ENCODE results near the gene APLN. TPM values are rescaled to one million over a fixed set of nuclear protein-coding genes. Genes with fewer than 3 reads are reported as not detected.

The APLN gene
- polyA plus RNA-seq, 2 donors: 0.22 to 0.31 TPM

DNA sequence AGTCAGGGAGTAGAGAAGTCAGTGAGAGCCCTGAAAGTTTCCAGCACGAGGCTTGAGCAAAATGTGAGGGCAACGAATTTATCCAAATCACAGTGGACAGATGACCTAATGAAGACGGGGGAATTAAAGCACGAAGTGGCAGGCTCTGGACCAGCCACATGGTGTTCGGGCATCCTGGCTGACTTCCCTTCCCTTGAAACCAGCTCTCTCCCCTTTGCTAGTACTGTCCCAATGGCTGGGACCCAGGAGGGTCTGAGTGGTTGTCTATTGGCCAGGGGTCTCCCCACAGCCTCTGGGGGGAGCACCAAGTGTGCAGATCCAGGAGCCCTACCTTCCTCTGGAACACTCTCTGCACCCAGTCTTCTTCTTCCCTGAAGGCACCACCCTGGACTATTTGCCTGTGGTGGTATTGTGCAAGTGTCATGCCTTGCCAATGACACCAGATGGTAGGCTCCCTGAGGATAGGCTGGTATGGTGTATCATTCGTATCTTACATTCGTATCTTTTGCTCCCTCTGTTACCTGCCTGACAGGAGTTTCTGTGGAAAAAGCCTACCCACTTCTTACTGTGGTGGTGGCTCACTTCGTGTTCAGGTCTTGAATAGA lies 2.1 kb downstream of the APLN start:
- no peaks in the 10 kb centered on the region for H3K27me3 ChIP-seq (ENCODE audit: control insufficient read depth in 1 of 2, insufficient read depth in 2 of 2, low read length in 2 of 2)
- no peak overlapping the region for H3K4me3 ChIP-seq (ENCODE audit: low read depth in 1 of 2, low read length in 2 of 2)
- 79 to 81% methylated on average over 8 of the region's 8 CpGs for WGBS, 2 donors
- H3K9me3 ChIP-seq (ENCODE audit: control insufficient read depth in 2 of 2, insufficient read depth in 1 of 2, low read depth in 1 of 2, low read length in 1 of 2): no peaks in the 10 kb centered on the region
- H3K27ac ChIP-seq (ENCODE audit: low read depth in 2 of 2, low read length in 1 of 2): no peak overlapping the region
- H3K36me3 ChIP-seq (ENCODE audit: control insufficient read depth in 2 of 2, insufficient read depth in 2 of 2, low read length in 1 of 2): no peaks in the 10 kb centered on the region
- peaks cover 3 to 7% of the 10 kb centered on the region in 2 donors for H3K4me1 ChIP-seq (ENCODE audit: control insufficient read depth in 2 of 2, insufficient read depth in 2 of 2, low read length in 1 of 2)

DNA sequence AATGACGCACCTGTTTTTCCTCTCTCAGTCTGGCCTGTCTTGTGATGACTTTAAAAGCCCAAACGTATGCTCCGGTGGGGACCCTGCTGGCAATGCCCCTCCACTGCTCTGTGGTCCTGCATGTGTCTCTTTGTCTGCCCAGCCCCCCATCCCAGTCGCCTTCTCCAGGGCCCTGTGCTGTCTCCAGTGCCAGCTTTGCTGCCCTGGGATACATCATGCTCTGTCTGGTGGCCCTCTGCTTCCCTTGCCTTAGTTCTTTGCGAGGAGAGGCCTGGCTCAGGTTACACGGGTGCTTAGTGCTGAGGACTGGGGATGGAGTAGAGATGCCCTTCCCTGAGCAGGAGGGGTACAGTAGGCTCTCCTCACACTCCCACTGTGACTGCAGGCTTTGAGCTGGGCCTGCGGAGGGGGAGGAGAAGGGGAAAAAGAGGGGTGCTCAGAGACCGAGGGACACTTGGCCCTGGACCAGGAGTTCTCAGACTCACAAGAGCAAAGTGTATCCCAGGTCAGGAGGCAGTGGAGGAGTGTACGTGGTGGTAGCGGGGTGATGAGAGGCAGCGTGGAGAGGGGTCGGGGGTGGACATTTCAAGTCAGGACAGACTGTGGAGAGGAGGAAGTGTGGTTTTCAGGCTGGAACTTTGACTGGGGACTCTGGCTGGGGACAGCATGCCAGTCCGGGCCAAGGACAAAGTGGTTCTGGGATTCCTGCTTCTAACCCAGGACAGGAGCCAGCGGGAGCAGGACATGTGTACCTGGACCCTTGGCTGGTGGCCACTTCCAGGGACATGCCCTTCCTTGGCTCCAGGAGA lies 2.8 kb downstream of the APLN start:
- 84 to 94% methylated on average over 14 of the region's 14 CpGs for WGBS, 2 donors
- Histone ChIP-seq H3K27me3 (ENCODE audit: control insufficient read depth in 1 of 2, insufficient read depth in 2 of 2, low read length in 2 of 2) (no peaks in the 10 kb centered on the region), H3K27ac (ENCODE audit: low read depth in 2 of 2, low read length in 1 of 2) (no peak overlapping the region)

DNA sequence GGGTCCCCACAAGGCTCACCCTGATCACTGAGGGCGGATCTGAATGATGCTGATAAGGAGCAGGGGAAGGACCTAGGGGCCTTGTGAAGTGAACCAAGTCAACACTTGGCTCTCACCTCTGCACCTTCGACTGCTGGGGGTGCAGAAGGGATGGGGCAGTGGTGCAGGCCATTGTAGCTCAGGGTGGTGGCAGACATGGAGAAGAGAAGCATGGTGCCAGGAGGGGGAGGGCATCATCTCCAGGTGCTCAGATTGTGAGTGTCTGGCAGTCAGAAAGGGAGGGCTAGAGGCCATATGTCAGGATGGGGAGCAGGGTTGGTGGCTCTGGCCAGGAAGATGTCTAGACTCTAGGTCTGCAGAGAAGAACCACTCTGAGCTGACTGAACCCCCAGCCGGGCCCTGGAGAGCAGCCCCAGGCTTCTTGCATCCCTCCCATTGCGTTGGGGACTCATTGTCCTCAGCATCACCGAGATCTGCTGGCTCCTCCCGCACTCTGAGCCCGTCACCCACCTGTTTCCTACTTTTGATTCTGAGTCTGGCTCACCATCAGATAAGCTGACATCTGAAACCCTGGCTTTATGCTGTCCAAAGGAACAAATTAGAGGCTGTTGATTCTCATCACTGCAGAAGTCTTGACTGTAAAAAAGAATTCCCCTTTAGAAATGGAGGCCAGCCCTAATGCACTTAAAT lies 3.8 kb downstream of the APLN start:
- H3K27ac ChIP-seq (ENCODE audit: low read depth in 2 of 2, low read length in 1 of 2): no peak overlapping the region
- H3K4me1 ChIP-seq (ENCODE audit: control insufficient read depth in 2 of 2, insufficient read depth in 2 of 2, low read length in 1 of 2): peaks cover 3 to 7% of the 10 kb centered on the region in 2 donors
- 76 to 86% methylated on average over 7 of the region's 7 CpGs for WGBS, 2 donors
- no peaks in the 10 kb centered on the region for H3K36me3 ChIP-seq (ENCODE audit: control insufficient read depth in 2 of 2, insufficient read depth in 2 of 2, low read length in 1 of 2)
- H3K9me3 ChIP-seq (ENCODE audit: control insufficient read depth in 2 of 2, insufficient read depth in 1 of 2, low read depth in 1 of 2, low read length in 1 of 2): no peaks in the 10 kb centered on the region
- H3K27me3 ChIP-seq (ENCODE audit: control insufficient read depth in 1 of 2, insufficient read depth in 2 of 2, low read length in 2 of 2): no peaks in the 10 kb centered on the region
- no peak overlapping the region for H3K4me3 ChIP-seq (ENCODE audit: low read depth in 1 of 2, low read length in 2 of 2)

More for the DNA sequence above, 2.8 kb downstream of the APLN start:
- Histone ChIP-seq H3K4me3 (ENCODE audit: low read depth in 1 of 2, low read length in 2 of 2) (no peak overlapping the region), H3K4me1 (ENCODE audit: control insufficient read depth in 2 of 2, insufficient read depth in 2 of 2, low read length in 1 of 2) (peaks cover 3 to 7% of the 10 kb centered on the region in 2 donors), H3K9me3 (ENCODE audit: control insufficient read depth in 2 of 2, insufficient read depth in 1 of 2, low read depth in 1 of 2, low read length in 1 of 2) (no peaks in the 10 kb centered on the region), H3K36me3 (ENCODE audit: control insufficient read depth in 2 of 2, insufficient read depth in 2 of 2, low read length in 1 of 2) (no peaks in the 10 kb centered on the region)

DNA sequence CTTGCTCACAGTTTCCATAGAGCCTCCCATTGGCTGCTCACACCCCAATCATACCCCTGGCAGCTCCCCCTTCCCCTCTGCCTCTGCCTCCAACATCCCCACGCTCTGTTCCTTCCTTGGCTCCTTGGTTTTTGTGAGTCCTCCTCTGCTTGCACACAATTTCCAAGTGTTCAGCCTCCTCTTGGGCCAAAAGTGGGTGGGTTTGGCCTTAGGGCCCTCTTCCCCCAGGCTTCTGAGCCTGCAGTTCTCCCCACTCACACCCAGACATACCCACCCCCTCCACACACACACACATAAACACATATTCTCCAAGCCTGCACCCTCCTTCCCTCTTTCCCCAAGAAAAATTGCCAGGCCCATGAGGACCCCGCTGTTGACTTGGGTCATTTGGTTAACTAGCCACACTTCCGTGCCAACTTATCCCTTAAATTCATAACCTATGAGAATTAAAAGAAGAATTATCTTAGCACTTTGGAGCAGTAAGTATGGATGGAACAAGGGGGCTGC lies 4.5 kb downstream of the APLN start:
- no peak overlapping the region for H3K4me3 ChIP-seq (ENCODE audit: low read depth in 1 of 2, low read length in 2 of 2)
- H3K27me3 ChIP-seq (ENCODE audit: control insufficient read depth in 1 of 2, insufficient read depth in 2 of 2, low read length in 2 of 2): no peaks in the 10 kb centered on the region
- 78 to 96% methylated on average over 3 of the region's 3 CpGs for WGBS, 2 donors
- no peak overlapping the region for H3K27ac ChIP-seq (ENCODE audit: low read depth in 2 of 2, low read length in 1 of 2)
- H3K9me3 ChIP-seq (ENCODE audit: control insufficient read depth in 2 of 2, insufficient read depth in 1 of 2, low read depth in 1 of 2, low read length in 1 of 2): no peaks in the 10 kb centered on the region
- no peaks in the 10 kb centered on the region for H3K36me3 ChIP-seq (ENCODE audit: control insufficient read depth in 2 of 2, insufficient read depth in 2 of 2, low read length in 1 of 2)
- H3K4me1 ChIP-seq (ENCODE audit: control insufficient read depth in 2 of 2, insufficient read depth in 2 of 2, low read length in 1 of 2): peaks cover 3 to 7% of the 10 kb centered on the region in 2 donors

DNA sequence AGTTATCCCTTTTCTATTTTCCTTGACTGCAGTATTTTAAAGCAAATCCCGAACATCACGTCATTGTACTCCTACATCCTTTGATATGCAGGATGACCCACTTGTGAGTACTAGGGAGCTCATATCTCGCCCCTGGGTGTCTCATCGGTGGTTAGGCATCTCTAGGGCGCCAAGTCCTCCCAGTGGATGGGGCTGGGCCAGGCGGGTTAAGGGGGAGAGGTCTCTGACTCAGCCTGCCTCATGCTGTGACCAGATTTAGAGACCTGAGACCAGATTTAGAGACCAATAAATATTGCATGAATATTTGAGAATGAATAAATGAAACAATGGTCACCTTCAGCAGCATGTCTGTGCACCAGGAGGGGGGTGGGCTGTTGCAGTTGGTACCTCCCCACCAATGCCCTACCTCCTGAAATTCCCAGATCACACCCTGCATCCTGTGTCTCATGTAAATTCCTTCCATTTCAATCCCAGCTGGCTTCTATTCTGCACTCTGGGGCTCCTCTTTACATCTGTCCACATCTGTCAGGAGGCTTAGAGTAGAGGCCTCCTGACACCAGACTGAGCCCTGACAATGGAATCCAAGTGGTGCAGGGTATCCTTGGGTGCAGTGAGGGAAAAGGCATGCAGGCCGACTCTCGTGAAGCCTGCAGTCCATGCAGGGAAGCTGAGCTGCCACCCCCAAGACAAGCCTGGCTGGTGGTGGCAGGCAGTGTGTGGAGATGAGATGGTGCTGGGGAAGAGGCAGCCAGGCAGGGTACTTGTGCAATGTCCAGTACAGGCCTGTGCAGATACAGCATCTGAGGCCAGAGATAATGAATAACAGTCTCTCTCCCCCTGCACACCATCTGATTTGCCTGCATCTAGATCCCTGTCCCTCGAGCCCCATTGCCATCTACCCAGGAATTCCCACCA lies 5.2 kb downstream of the APLN start:
- Histone ChIP-seq H3K27me3 (ENCODE audit: control insufficient read depth in 1 of 2, insufficient read depth in 2 of 2, low read length in 2 of 2) (no peaks in the 10 kb centered on the region), H3K4me3 (ENCODE audit: low read depth in 1 of 2, low read length in 2 of 2) (no peak overlapping the region), H3K9me3 (ENCODE audit: control insufficient read depth in 2 of 2, insufficient read depth in 1 of 2, low read depth in 1 of 2, low read length in 1 of 2) (no peaks in the 10 kb centered on the region), H3K4me1 (ENCODE audit: control insufficient read depth in 2 of 2, insufficient read depth in 2 of 2, low read length in 1 of 2) (peaks cover 3 to 4% of the 10 kb centered on the region in 2 donors), H3K27ac (ENCODE audit: low read depth in 2 of 2, low read length in 1 of 2) (no peak overlapping the region), H3K36me3 (ENCODE audit: control insufficient read depth in 2 of 2, insufficient read depth in 2 of 2, low read length in 1 of 2) (no peaks in the 10 kb centered on the region)
- WGBS, 2 donors: 67 to 85% methylated on average over 9 of the region's 9 CpGs

DNA sequence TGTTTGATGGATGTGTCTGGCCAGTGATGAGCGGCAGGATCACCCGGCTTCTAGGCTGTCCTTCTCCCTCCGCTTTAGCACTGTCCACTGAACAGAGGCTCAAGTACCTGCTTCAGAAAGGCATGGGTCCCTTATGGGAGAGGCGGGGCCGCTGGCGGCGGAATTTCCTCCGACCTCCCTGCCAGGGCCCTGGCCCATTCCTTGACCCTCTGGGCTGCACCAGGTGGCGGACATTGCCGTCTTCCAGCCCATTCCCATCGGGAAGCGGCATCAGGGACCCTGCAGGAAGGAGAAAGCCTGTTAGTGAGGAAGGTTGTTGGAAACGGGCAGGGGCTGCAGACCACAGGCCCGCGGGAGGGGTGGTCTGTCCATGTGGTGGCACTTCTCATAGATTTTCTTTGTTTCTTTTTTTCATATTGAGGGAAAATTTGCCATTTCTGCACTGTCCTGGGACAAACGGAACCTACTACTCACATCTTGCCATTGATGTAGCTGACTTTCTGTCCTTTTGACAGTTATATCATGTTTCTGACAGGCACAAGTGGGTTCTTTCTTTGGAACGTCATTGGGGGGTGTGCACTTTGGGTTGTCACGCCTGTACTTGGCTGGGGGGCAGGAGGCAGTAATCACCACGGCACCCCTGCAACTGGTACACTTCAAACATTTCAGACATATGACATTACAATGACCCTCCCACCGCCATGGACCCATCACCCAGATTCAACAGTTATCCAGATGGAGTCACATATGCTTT lies 6.1 kb downstream of the APLN start:
- Histone ChIP-seq H3K36me3 (ENCODE audit: control insufficient read depth in 2 of 2, insufficient read depth in 2 of 2, low read length in 1 of 2) (no peaks in the 10 kb centered on the region), H3K4me1 (ENCODE audit: control insufficient read depth in 2 of 2, insufficient read depth in 2 of 2, low read length in 1 of 2) (peaks cover 3% of the 10 kb centered on the region in 2 donors), H3K27me3 (ENCODE audit: control insufficient read depth in 1 of 2, insufficient read depth in 2 of 2, low read length in 2 of 2) (no peaks in the 10 kb centered on the region), H3K27ac (ENCODE audit: low read depth in 2 of 2, low read length in 1 of 2) (no peak overlapping the region), H3K4me3 (ENCODE audit: low read depth in 1 of 2, low read length in 2 of 2) (no peak overlapping the region), H3K9me3 (ENCODE audit: control insufficient read depth in 2 of 2, insufficient read depth in 1 of 2, low read depth in 1 of 2, low read length in 1 of 2) (no peaks in the 10 kb centered on the region)
- WGBS, 2 donors: 78 to 95% methylated on average over 16 to 20 of the region's 20 CpGs

DNA sequence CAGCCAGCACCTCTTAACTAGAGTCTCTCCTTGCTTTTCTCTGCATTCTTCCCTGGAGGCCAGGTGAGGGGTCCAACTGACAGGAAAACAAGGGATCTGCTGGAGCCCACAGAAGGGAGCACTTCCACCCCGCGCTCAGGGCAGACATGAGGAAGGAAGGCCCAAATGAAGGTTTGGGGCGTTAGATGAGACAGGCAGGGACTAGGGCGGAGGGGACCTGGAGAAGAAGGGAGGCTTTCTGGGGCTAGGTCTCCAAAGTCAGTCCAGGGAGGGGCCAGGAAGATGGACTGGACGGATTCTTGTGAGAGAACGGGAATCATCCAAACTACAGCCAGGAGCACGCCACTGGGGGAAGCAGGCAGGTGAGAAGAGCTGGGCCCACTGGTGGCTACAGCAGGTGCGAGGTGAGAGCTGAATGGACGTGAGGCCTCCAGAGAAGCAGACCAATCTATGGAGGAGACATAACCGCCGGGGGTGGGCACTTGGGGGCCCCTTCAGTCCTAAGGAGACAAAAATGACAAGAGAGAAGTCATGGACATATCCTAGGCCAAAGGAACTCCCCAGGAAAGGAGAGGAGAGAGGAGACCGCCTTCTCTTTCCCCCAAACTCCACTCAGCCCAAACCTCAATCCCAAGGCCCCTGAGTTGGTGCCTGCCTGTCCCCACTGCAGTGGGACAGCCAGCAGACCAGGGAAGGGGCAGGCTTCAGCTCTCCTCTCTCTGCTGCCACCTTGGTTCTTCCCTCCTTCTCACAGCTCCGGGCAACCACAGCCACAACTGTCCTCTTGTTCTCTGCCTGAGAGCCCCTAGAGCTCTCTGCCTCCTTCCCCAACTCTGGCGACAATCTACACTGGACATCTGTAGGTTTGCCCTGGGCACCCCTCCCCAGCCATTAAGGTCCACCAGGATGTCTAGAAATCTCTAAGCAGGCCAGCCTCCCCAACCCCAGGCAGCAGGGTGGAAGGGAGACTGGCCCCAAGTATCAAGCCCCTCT lies 7.0 kb downstream of the APLN start:
- Histone ChIP-seq H3K4me3 (ENCODE audit: low read depth in 1 of 2, low read length in 2 of 2) (no peak overlapping the region), H3K27me3 (ENCODE audit: control insufficient read depth in 1 of 2, insufficient read depth in 2 of 2, low read length in 2 of 2) (no peaks in the 10 kb centered on the region), H3K27ac (ENCODE audit: low read depth in 2 of 2, low read length in 1 of 2) (no peak overlapping the region), H3K4me1 (ENCODE audit: control insufficient read depth in 2 of 2, insufficient read depth in 2 of 2, low read length in 1 of 2) (no peaks in the 10 kb centered on the region), H3K9me3 (ENCODE audit: control insufficient read depth in 2 of 2, insufficient read depth in 1 of 2, low read depth in 1 of 2, low read length in 1 of 2) (no peaks in the 10 kb centered on the region), H3K36me3 (ENCODE audit: control insufficient read depth in 2 of 2, insufficient read depth in 2 of 2, low read length in 1 of 2) (no peaks in the 10 kb centered on the region)
- 77 to 96% methylated on average over 13 to 14 of the region's 14 CpGs for WGBS, 2 donors

Measured in esophagus (tissue), 2 donors.